Urinary bladder (tissue), 4 donors: ENCODE measurements around the gene TRIP11. TPM values are rescaled to one million over a fixed set of nuclear protein-coding genes. Genes with fewer than 3 reads are reported as not detected.

ENCODE experiments used
- DNase-seq: peaks from one replicate; pipeline ENCODE4 v3.0.0-alpha.2; 2015; ENCODE audit errors: extremely low spot score
- H3K27ac ChIP-seq: one replicate; pipeline ENCODE4 v1.5.1; 2013; ENCODE audit warnings: low read depth, mild to moderate bottlenecking, moderate library complexity
- H3K36me3 ChIP-seq: one replicate; pipeline ENCODE4 v1.6.1; 2013; ENCODE audit warnings: mild to moderate bottlenecking, moderate library complexity; ENCODE audit not compliant: insufficient read depth
- H3K4me1 ChIP-seq: one replicate; pipeline ENCODE4 v1.6.1; 2013; ENCODE audit warnings: mild to moderate bottlenecking, moderate library complexity; ENCODE audit not compliant: insufficient read depth
- H3K4me3 ChIP-seq: one replicate; pipeline ENCODE4 v1.5.1; 2013; ENCODE audit warnings: low read depth, low read length
- WGBS: extraction: QIAGEN DNeasy Blood & Tissue Kit; methylation state at CpG from one replicate; pipeline ENCODE4 v1.1.7; 2013; 5-methylcytosine and 5-hydroxymethylcytosine counted together
- polyA plus RNA-seq: library from polyadenylated mRNA; stranded (reverse); fragments of 200-250 nt; gene quantifications from one replicate; pipeline ENCODE4 v1.2.3, GENCODE V29; 2013
- total RNA-seq: library from RNA; depleted of rRNA; stranded (reverse); fragments of >200 nt; gene quantifications from one replicate; pipeline ENCODE4 v1.2.3, GENCODE V29; 2014
- donor health status: healthy with polysubstance abuse.
- donor health status: healthy.

The TRIP11 gene
- total and polyA plus RNA-seq, 2 donors, result 10.1 to 103 TPM

GRCh38 chr14:91934554-91935285 lies 105.1 kb downstream of the TRIP11 start:
- DNase-seq, result no peak
- Histone ChIP-seq H3K36me3 (no peaks in the 10 kb centered on the region), H3K27ac (no peak overlapping the region), H3K4me1 (no peaks in the 10 kb centered on the region), H3K4me3 (no peak overlapping the region)
- WGBS, result 82% methylated on average over 8 of the region's 8 CpGs

GRCh38 chr14:91931478-91932088 lies 108.3 kb downstream of the TRIP11 start:
- Histone ChIP-seq H3K36me3 (no peaks in the 10 kb centered on the region), H3K4me3 (no peak overlapping the region), H3K4me1 (peaks cover 1% of the 10 kb centered on the region), H3K27ac (no peak overlapping the region)
- no peak for DNase-seq
- 92% methylated on average over 11 of the region's 11 CpGs for WGBS

GRCh38 chr14:91929700-91930099 lies 110.2 kb downstream of the TRIP11 start:
- peaks cover 1% of the 10 kb centered on the region for H3K4me1 ChIP-seq
- DNase-seq, result no peak
- WGBS, result 58% methylated on average over 3 of the region's 3 CpGs
- H3K27ac ChIP-seq, result no peak overlapping the region
- no peak overlapping the region for H3K4me3 ChIP-seq
- no peaks in the 10 kb centered on the region for H3K36me3 ChIP-seq

- Histone ChIP-seq H3K4me1 (peaks cover 1% of the 10 kb centered on the region), H3K36me3 (no peaks in the 10 kb centered on the region), H3K4me3 (no peak overlapping the region), H3K27ac (no peak overlapping the region)
- no peak for DNase-seq
- 94% methylated on average over 5 of the region's 5 CpGs for WGBS
Observed at GRCh38 chr14:91927800-91928199, 112.1 kb downstream of the TRIP11 start.

- 30% methylated on average over 3 of the region's 3 CpGs for WGBS
Observed at GRCh38 chr14:91927191-91927590, 112.7 kb downstream of the TRIP11 start.

GRCh38 chr14:91926131-91926890 lies 113.5 kb downstream of the TRIP11 start:
- peaks cover 1% of the 10 kb centered on the region for H3K4me1 ChIP-seq
- WGBS, result 76% methylated on average over 17 of the region's 17 CpGs
- no peak overlapping the region for H3K27ac ChIP-seq

More at GRCh38 chr14:91927191-91927590, 112.7 kb downstream of the TRIP11 start:
- no peak overlapping the region for H3K27ac ChIP-seq
- H3K4me1 ChIP-seq, result peaks cover 1% of the 10 kb centered on the region
- no peaks in the 10 kb centered on the region for H3K36me3 ChIP-seq
- no peak overlapping the region for H3K4me3 ChIP-seq
- no peak for DNase-seq

GRCh38 chr14:91925727-91926121 lies 114.1 kb downstream of the TRIP11 start:
- DNase-seq, result no peak
- Histone ChIP-seq H3K36me3 (no peaks in the 10 kb centered on the region), H3K27ac (no peak overlapping the region), H3K4me3 (no peak overlapping the region), H3K4me1 (peaks cover 1% of the 10 kb centered on the region)
- 93% methylated on average over 10 of the region's 10 CpGs for WGBS

More at GRCh38 chr14:91926131-91926890, 113.5 kb downstream of the TRIP11 start:
- no peaks in the 10 kb centered on the region for H3K36me3 ChIP-seq
- DNase-seq, result no peak
- H3K4me3 ChIP-seq, result no peak overlapping the region

GRCh38 chr14:91925001-91925726 lies 114.7 kb downstream of the TRIP11 start:
- no peak overlapping the region for H3K4me3 ChIP-seq
- DNase-seq, result peak; percentile 53

GRCh38 chr14:91920526-91920925 lies 119.3 kb downstream of the TRIP11 start:
- Histone ChIP-seq H3K36me3 (no peaks in the 10 kb centered on the region), H3K27ac (no peak overlapping the region), H3K4me1 (no peaks in the 10 kb centered on the region), H3K4me3 (no peak overlapping the region)
- 87% methylated on average over 3 of the region's 3 CpGs for WGBS
- DNase-seq, result no peak

More at GRCh38 chr14:91925001-91925726, 114.7 kb downstream of the TRIP11 start:
- H3K27ac ChIP-seq, result no peak overlapping the region
- 43% methylated on average over 13 of the region's 13 CpGs for WGBS
- H3K4me1 ChIP-seq, result peaks cover 1% of the 10 kb centered on the region
- no peaks in the 10 kb centered on the region for H3K36me3 ChIP-seq

GRCh38 chr14:91919814-91920213 lies 120.0 kb downstream of the TRIP11 start:
- Histone ChIP-seq H3K36me3 (no peaks in the 10 kb centered on the region), H3K4me1 (no peaks in the 10 kb centered on the region), H3K27ac (no peak overlapping the region), H3K4me3 (no peak overlapping the region)
- no peak for DNase-seq
- WGBS, result 30% methylated on average over 4 of the region's 4 CpGs

GRCh38 chr14:91918186-91918883 lies 121.5 kb downstream of the TRIP11 start:
- H3K4me1 ChIP-seq, result no peaks in the 10 kb centered on the region
- WGBS, result 43% methylated on average over 5 of the region's 5 CpGs
- DNase-seq, result peak; percentile 10
- H3K27ac ChIP-seq, result no peak overlapping the region
- no peak overlapping the region for H3K4me3 ChIP-seq
- no peaks in the 10 kb centered on the region for H3K36me3 ChIP-seq
